HepG2 (cell line): ENCODE results near the gene HYAL1. TPM values are rescaled to one million over a fixed set of nuclear protein-coding genes. Genes with fewer than 3 reads are reported as not detected.

ENCODE experiments used
- CC2D1A ChIP-seq: sonication (generic); formaldehyde crosslinking; IDR thresholded peaks from 2 replicates; pipeline ENCODE4 v1.8.1; 2023; ENCODE audit warnings: mild to moderate bottlenecking, missing genetic modification reagents
- CTCF ChIP-seq: sonication (generic); formaldehyde crosslinking; IDR thresholded peaks from 2 replicates; pipeline ENCODE4 v1.5.0; 2020; ENCODE audit warnings: mild to moderate bottlenecking, missing genetic modification reagents, moderate library complexity
- KDM2A ChIP-seq: sonication (generic); formaldehyde crosslinking; IDR thresholded peaks from 2 replicates; pipeline ENCODE4 v1.4.0; 2020; ENCODE audit warnings: low read depth, missing genetic modification reagents, borderline replicate concordance
- MED1 ChIP-seq: sonication (generic); formaldehyde crosslinking; IDR thresholded peaks from 2 replicates; pipeline ENCODE4 v1.4.0; 2020; ENCODE audit warnings: missing genetic modification reagents
- MXD4 ChIP-seq: IDR thresholded peaks from 2 replicates; pipeline ENCODE4 v1.6.1; 2016; ENCODE audit warnings: mild to moderate bottlenecking, missing biosample characterization, missing genetic modification reagents
- MXI1 ChIP-seq: IDR thresholded peaks from 3 replicates; pipeline ENCODE4 v1.6.1; 2012; ENCODE audit warnings: low read depth, low read length, inconsistent platforms, borderline replicate concordance
- POLR2AphosphoS2 ChIP-seq: IDR thresholded peaks from 2 replicates; pipeline ENCODE4 v1.6.1; 2011; ENCODE audit warnings: low read depth, low read length, improper control_type of control experiment
- SMARCE1 ChIP-seq: fragments of 450-650 bp; IDR thresholded peaks from 2 replicates; pipeline ENCODE4 v1.6.1; 2017; ENCODE audit warnings: borderline replicate concordance
- TGIF2 ChIP-seq: IDR thresholded peaks from 2 replicates; pipeline ENCODE4 v1.6.1; 2016; ENCODE audit warnings: control low read depth, missing compliant biosample characterization
- ZNF260 ChIP-seq: sonication (generic); formaldehyde crosslinking; IDR thresholded peaks from 2 replicates; pipeline ENCODE4 v1.4.0; 2020; ENCODE audit warnings: missing genetic modification reagents, low read depth, mild to moderate bottlenecking, borderline replicate concordance
- ZNF318 ChIP-seq: sonication (generic); formaldehyde crosslinking; IDR thresholded peaks from 2 replicates; pipeline ENCODE4 v1.4.0; 2020; ENCODE audit warnings: mild to moderate bottlenecking, missing genetic modification reagents
- ZNF766 ChIP-seq: sonication (generic); formaldehyde crosslinking; IDR thresholded peaks from 2 replicates; pipeline ENCODE4 v1.5.0; 2020; ENCODE audit warnings: missing genetic modification reagents, borderline replicate concordance
- ZSCAN22 ChIP-seq: sonication (generic); formaldehyde crosslinking; IDR thresholded peaks from 2 replicates; pipeline ENCODE4 v1.4.0; 2020; ENCODE audit warnings: mild to moderate bottlenecking, missing genetic modification reagents
- polyA plus RNA-seq, 8 experiments: library from polyadenylated mRNA; depleted of rRNA in 3 of 8; stranded (reverse) in 7 of 8; unstranded in 1 of 8; fragments of >200 nt; fragmentation: Illumina TruSeq in 4 of 8; extraction: Trizol in 4 of 8; gene quantifications; 2 replicates each; pipeline versions ENCODE4 v1.2.1 to v1.2.3, GENCODE V29; 2011 to 2016; ENCODE audit warnings: low read depth in 4 of 8, missing spikeins in 1 of 8, mixed read lengths in 1 of 8; ENCODE audit not compliant: insufficient read depth in 1 of 8
- total RNA-seq, 5 experiments: library from RNA; depleted of rRNA; stranded (reverse); fragments of >200 nt; fragmentation: Illumina TruSeq; extraction: Trizol; gene quantifications; 2 replicates each; pipeline ENCODE4 v1.2.3, GENCODE V29; 2016; ENCODE audit warnings: low read depth in 1 of 5
- TF ChIP-seq, protein P1 (sequence below): IDR thresholded peaks from 2 replicates; pipeline ENCODE4 v1.6.1; 2012; ENCODE audit warnings: inconsistent platforms

HYAL1 gene
- total and polyA plus RNA-seq, 2 of the 13 experiments (the other 11 are each of a cell fraction or from before 2014, with no cell fraction given), result 76.5 to 193 TPM

GRCh38 chr3:50322386-50323091, 19.2 kb upstream of the HYAL1 start, which contains the start of gene HYAL2 (continued):
- TF ChIP-seq ZNF318, result no peak
- TF ChIP-seq SMARCE1, result no peak
- TF ChIP-seq, protein P1, sequence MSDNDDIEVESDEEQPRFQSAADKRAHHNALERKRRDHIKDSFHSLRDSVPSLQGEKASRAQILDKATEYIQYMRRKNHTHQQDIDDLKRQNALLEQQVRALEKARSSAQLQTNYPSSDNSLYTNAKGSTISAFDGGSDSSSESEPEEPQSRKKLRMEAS, result 0 out of 2 replicates have a peak, but pooled peaks have one; percentile 18
- TF ChIP-seq MXD4, result no peak
- no peak for TF ChIP-seq ZSCAN22
- 0 out of 3 replicates have a peak, but pooled peaks have one; percentile 34 for TF ChIP-seq MXI1
- no peak for TF ChIP-seq CC2D1A (CRISPR knock-in tag)
- no peak for TF ChIP-seq ZNF260 (CRISPR knock-in tag)
- TF ChIP-seq POLR2AphosphoS2, result no peak
- no peak for TF ChIP-seq TGIF2 (CRISPR knock-in tag)
- TF ChIP-seq MED1 (CRISPR knock-in tag), result no peak
- TF ChIP-seq ZNF766, result no peak
- no peak for TF ChIP-seq CTCF (CRISPR knock-in tag)
- no peak for TF ChIP-seq KDM2A (CRISPR knock-in tag)
